HepG2 (cell line): ENCODE results near the gene FXYD4. TPM values are rescaled to one million over a fixed set of nuclear protein-coding genes. Genes with fewer than 3 reads are reported as not detected.

Experiments used
- BHLHE40 ChIP-seq: IDR thresholded peaks from 2 replicates; pipeline ENCODE4 v1.6.1; 2011; ENCODE audit warnings: low read length, improper control_type of control experiment
- FOXP4 ChIP-seq: sonication (generic); formaldehyde crosslinking; IDR thresholded peaks from 2 replicates; pipeline ENCODE4 v1.4.0; 2020; ENCODE audit warnings: missing genetic modification reagents
- ISL2 ChIP-seq: sonication (generic); formaldehyde crosslinking; IDR thresholded peaks from 2 replicates; pipeline ENCODE4 v1.5.0; 2020; ENCODE audit warnings: missing genetic modification reagents
- KDM4B ChIP-seq: sonication (generic); formaldehyde crosslinking; IDR thresholded peaks from 2 replicates; pipeline ENCODE4 v1.4.0; 2020; ENCODE audit warnings: missing genetic modification reagents
- KLF12 ChIP-seq: sonication (generic); formaldehyde crosslinking; IDR thresholded peaks from 2 replicates; pipeline ENCODE4 v1.4.0; 2020; ENCODE audit warnings: missing genetic modification reagents, borderline replicate concordance
- MEIS1 ChIP-seq: sonication (generic); formaldehyde crosslinking; IDR thresholded peaks from 2 replicates; pipeline ENCODE4 v1.9.0; 2021; ENCODE audit warnings: mild to moderate bottlenecking, missing genetic modification reagents, moderate library complexity, borderline replicate concordance
- NONO ChIP-seq, 2 experiments: fragments of 450-650 bp in 1 of 2; sonication (generic) in 1 of 2; formaldehyde crosslinking in 1 of 2; IDR thresholded peaks in 1 of 2; conservative IDR thresholded peaks in 1 of 2; 2 replicates each; pipeline versions ENCODE4 v1.6.1 to v1.8.0; 2017 to 2022; ENCODE audit warnings: mild to moderate bottlenecking in 1 of 2, missing genetic modification reagents in 1 of 2, moderate library complexity in 1 of 2
- PAX8 ChIP-seq: sonication (generic); formaldehyde crosslinking; IDR thresholded peaks from 2 replicates; pipeline ENCODE4 v1.8.0; 2022; ENCODE audit warnings: mild to moderate bottlenecking, missing genetic modification reagents, borderline replicate concordance
- SAP130 ChIP-seq: IDR thresholded peaks from 2 replicates; pipeline ENCODE4 v1.6.1; 2016; ENCODE audit warnings: low read depth
- SMC3 ChIP-seq: IDR thresholded peaks from 2 replicates; pipeline ENCODE4 v1.6.1; 2011; ENCODE audit warnings: low read length, improper control_type of control experiment
- SP2 ChIP-seq: sonication (generic); formaldehyde crosslinking; IDR thresholded peaks from 2 replicates; pipeline ENCODE4 v1.5.1; 2020; ENCODE audit warnings: mild to moderate bottlenecking, missing genetic modification reagents
- ZBTB14 ChIP-seq: sonication (generic); formaldehyde crosslinking; IDR thresholded peaks from 2 replicates; pipeline ENCODE4 v1.4.0; 2020; ENCODE audit warnings: missing genetic modification reagents
- ZEB1 ChIP-seq: IDR thresholded peaks from 2 replicates; pipeline ENCODE4 v1.6.1; 2012; ENCODE audit warnings: mild to moderate bottlenecking, low read depth, inconsistent platforms; ENCODE audit not compliant: insufficient replicate concordance
- ZGPAT ChIP-seq: IDR thresholded peaks from 2 replicates; pipeline ENCODE4 v1.6.1; 2016; ENCODE audit warnings: mild to moderate bottlenecking
- ZNF136 ChIP-seq: sonication (generic); formaldehyde crosslinking; IDR thresholded peaks from 2 replicates; pipeline ENCODE4 v1.8.1; 2022; ENCODE audit warnings: low read depth, mild to moderate bottlenecking, moderate library complexity, missing genetic modification reagents
- ZNF280D ChIP-seq: sonication (generic); formaldehyde crosslinking; IDR thresholded peaks from 2 replicates; pipeline ENCODE4 v1.5.1; 2020; ENCODE audit warnings: mild to moderate bottlenecking, missing genetic modification reagents
- ZNF460 ChIP-seq: sonication (generic); formaldehyde crosslinking; IDR thresholded peaks from 2 replicates; pipeline ENCODE4 v1.5.1; 2020; ENCODE audit warnings: missing genetic modification reagents, mild to moderate bottlenecking, borderline replicate concordance
- ZNF503 ChIP-seq: sonication (generic); formaldehyde crosslinking; IDR thresholded peaks from 2 replicates; pipeline ENCODE4 v1.4.0; 2020; ENCODE audit warnings: missing genetic modification reagents
- polyA plus RNA-seq, 8 experiments: library from polyadenylated mRNA; depleted of rRNA in 3 of 8; stranded (reverse) in 7 of 8; unstranded in 1 of 8; fragments of >200 nt; fragmentation: Illumina TruSeq in 4 of 8; extraction: Trizol in 4 of 8; gene quantifications; 2 replicates each; pipeline versions ENCODE4 v1.2.1 to v1.2.3, GENCODE V29; 2011 to 2016; ENCODE audit warnings: low read depth in 4 of 8, missing spikeins in 1 of 8, mixed read lengths in 1 of 8; ENCODE audit not compliant: insufficient read depth in 1 of 8
- total RNA-seq, 5 experiments: library from RNA; depleted of rRNA; stranded (reverse); fragments of >200 nt; fragmentation: Illumina TruSeq; extraction: Trizol; gene quantifications; 2 replicates each; pipeline ENCODE4 v1.2.3, GENCODE V29; 2016; ENCODE audit warnings: low read depth in 1 of 5

The FXYD4 gene
- total and polyA plus RNA-seq, 2 of the 13 experiments (the other 11 are each of a cell fraction or from before 2014, with no cell fraction given) = not detected

- TF ChIP-seq ZNF280D = 0 out of 2 replicates have a peak, but pooled peaks have one; percentile 60
- TF ChIP-seq SMC3 = peak; percentile 22; the same call in 1 of the 2 replicates
- 0 out of 2 replicates have a peak, but pooled peaks have one; percentile 23 for TF ChIP-seq MEIS1 (CRISPR knock-in tag)
- TF ChIP-seq SAP130 = peak; percentile 94
- peak; percentile 72; the same call in 1 of the 2 replicates for TF ChIP-seq KLF12 (CRISPR knock-in tag)
- TF ChIP-seq FOXP4 (CRISPR knock-in tag) = peak; percentile 60; the same call in 1 of the 2 replicates
- peak; percentile 54 for TF ChIP-seq ZBTB14 (CRISPR knock-in tag)
- TF ChIP-seq PAX8 (CRISPR knock-in tag) = no peak
- TF ChIP-seq ZNF503 (CRISPR knock-in tag) = peak; percentile 18; the same call in 1 of the 2 replicates
- peak; percentile 94 for TF ChIP-seq BHLHE40
- TF ChIP-seq ZGPAT (CRISPR knock-in tag) = peak; percentile 41; the same call in 1 of the 2 replicates
- no peak for TF ChIP-seq SP2 (CRISPR knock-in tag)
- no peak for TF ChIP-seq KDM4B (CRISPR knock-in tag)
- 0 out of 2 replicates have a peak, but pooled peaks have one; percentile 15 for TF ChIP-seq ISL2 (CRISPR knock-in tag)
- peak; percentile 97 for TF ChIP-seq ZNF460 (CRISPR knock-in tag)
- no peak for TF ChIP-seq ZNF136 (CRISPR knock-in tag)
- TF ChIP-seq ZEB1 = peak; percentile 70
- TF ChIP-seq NONO (IDR thresholded peaks at IDR 0.05) = no peak
- 0 out of 2 replicates have a peak, but pooled peaks have one; percentile 15 for TF ChIP-seq NONO (CRISPR knock-in tag; conservative IDR thresholded peaks at IDR 0.05)
These were observed 36.3 kb downstream of the FXYD4 start (continued) for GRCh38 chr10:43407576-43408330.
